Keratinocyte (primary cell): Measurements from ENCODE around the gene ABCA7. TPM values are rescaled to one million over a fixed set of nuclear protein-coding genes. Genes with fewer than 3 reads are reported as not detected.
A peak's percentile ranks its signal among the peaks of the same experiment; 100 is the strongest.

Source experiments
- DNase-seq: peaks from one replicate; pipeline ENCODE4 v3.0.0-alpha.2; 2011; ENCODE audit warnings: low read depth, missing footprints, low spot score
- FAIRE-seq: peaks from 2 replicates; lab custom pipeline; 2011; peaks lifted over from hg19 to GRCh38; lab: Jason Lieb, UNC
- H2AFZ ChIP-seq: 2 replicates; pipeline ENCODE4 v1.6.0; 2012; ENCODE audit warnings: low read length, control low read depth, inconsistent platforms; ENCODE audit not compliant: control insufficient read depth
- H3K27ac ChIP-seq: 2 replicates; pipeline ENCODE4 v1.5.1; 2011; ENCODE audit warnings: low read length; ENCODE audit not compliant: control insufficient read depth, insufficient read depth
- H3K27me3 ChIP-seq: 3 replicates; pipeline ENCODE4 v1.6.0; 2011; ENCODE audit warnings: low read length; ENCODE audit not compliant: control insufficient read depth, insufficient read depth; ENCODE audit errors: extremely low read depth
- H3K36me3 ChIP-seq, 2 experiments: 2 replicates in 1 of 2; 3 replicates in 1 of 2; pipeline ENCODE4 v1.5.1; 2011; ENCODE audit warnings: low read length in 2 of 2, mild to moderate bottlenecking in 1 of 2; ENCODE audit not compliant: control insufficient read depth in 2 of 2, insufficient read depth in 2 of 2; ENCODE audit errors: extremely low read depth in 1 of 2
- H3K4me1 ChIP-seq: 3 replicates; pipeline ENCODE4 v1.5.1; 2011; ENCODE audit warnings: low read length; ENCODE audit not compliant: control insufficient read depth, insufficient read depth; ENCODE audit errors: extremely low read depth
- H3K4me2 ChIP-seq: 3 replicates; pipeline ENCODE4 v1.6.0; 2011; ENCODE audit warnings: low read depth, low read length; ENCODE audit not compliant: control insufficient read depth, insufficient read depth; ENCODE audit errors: extremely low read depth
- H3K4me3 ChIP-seq, 3 experiments: fragments of 200-600 bp in 1 of 3; sonication (generic) in 1 of 3; 2 replicates in 2 of 3; 3 replicates in 1 of 3; pipeline ENCODE4 v1.5.1; 2011 to 2016; ENCODE audit warnings: low read length in 3 of 3, mild to moderate bottlenecking in 3 of 3, control low read depth in 2 of 3, inconsistent platforms in 1 of 3, low read depth in 1 of 3, mixed read lengths in 1 of 3, mixed run types in 1 of 3, moderate library complexity in 1 of 3; ENCODE audit not compliant: control insufficient read depth in 2 of 3, insufficient read depth in 2 of 3; ENCODE audit errors: extremely low read depth in 1 of 3
- H3K79me2 ChIP-seq: 2 replicates; pipeline ENCODE4 v1.6.0; 2012; ENCODE audit warnings: low read length; ENCODE audit not compliant: control insufficient read depth, insufficient read depth
- H3K9ac ChIP-seq: 3 replicates; pipeline ENCODE4 v1.6.0; 2011; ENCODE audit warnings: low read length; ENCODE audit not compliant: control insufficient read depth, insufficient read depth; ENCODE audit errors: extremely low read depth
- H3K9me1 ChIP-seq: 3 replicates; pipeline ENCODE4 v1.6.0; 2011; ENCODE audit warnings: low read length; ENCODE audit not compliant: control insufficient read depth, insufficient read depth; ENCODE audit errors: extremely low read depth
- H3K9me3 ChIP-seq: 2 replicates; pipeline ENCODE4 v1.5.1; 2012; ENCODE audit warnings: low read depth, low read length; ENCODE audit not compliant: control insufficient read depth
- H4K20me1 ChIP-seq: 3 replicates; pipeline ENCODE4 v1.6.0; 2011; ENCODE audit warnings: low read length; ENCODE audit not compliant: control insufficient read depth, insufficient read depth; ENCODE audit errors: extremely low read depth
- EZH2 ChIP-seq: IDR thresholded peaks from one replicate; pipeline ENCODE4 v1.6.1; 2012; ENCODE audit warnings: inconsistent platforms, mild to moderate bottlenecking, low read length, moderate library complexity
- dilution Hi-C: fragments of 300-500 bp; cut with MboI; formaldehyde crosslinking; loops from one replicate; pipeline ENCODE4 v1.7.0; 2020; ENCODE audit warnings: low sequenced_read_pairs; ENCODE audit not compliant: extremely low pct_ligation_motif_present
- polyA plus RNA-seq, 5 experiments: library from polyadenylated mRNA; depleted of rRNA in 3 of 5; stranded (reverse) in 3 of 5; stranded (forward) in 1 of 5; unstranded in 1 of 5; fragments of >200 nt; gene quantifications; 1 replicate in 1 of 5; 2 replicates in 3 of 5; 3 replicates in 1 of 5; pipeline versions ENCODE4 v1.2.1 to v1.2.3, GENCODE V29; 2011 to 2012; ENCODE audit warnings: missing spikeins in 2 of 5, low read depth in 1 of 5, low replicate concordance in 1 of 5
- TF ChIP-seq, protein P1 (sequence below), 3 experiments: IDR thresholded peaks in 1 of 3; conservative IDR thresholded peaks in 1 of 3; optimal IDR thresholded peaks in 1 of 3; 2 replicates in 2 of 3; 3 replicates in 1 of 3; pipeline versions ENCODE3 to v1.5.1; 2011; ENCODE audit warnings: low read length in 3 of 3, mild to moderate bottlenecking in 3 of 3, moderate library complexity in 2 of 3, control low read depth in 1 of 3, inconsistent platforms in 1 of 3; ENCODE audit not compliant: insufficient read depth in 2 of 3; ENCODE audit errors: extremely low read depth in 1 of 3

The ABCA7 gene
- polyA plus RNA-seq, 1 donor (not counting 4 experiments of a cell fraction or from before 2014, with no cell fraction given) = 7.4 TPM

GRCh38 chr19:1066251-1066747 is 26.4 kb downstream of the ABCA7 start:
- H3K4me1 ChIP-seq = peaks cover 24% of the 10 kb centered on the region
- dilution Hi-C loops = no loop called here
- no peak overlapping the region for H3K9ac ChIP-seq
- H3K9me3 ChIP-seq = no peaks in the 10 kb centered on the region
- no peak for DNase-seq
- H2AFZ ChIP-seq = no peak overlapping the region
- peak overlapping the region; percentile 62 for H3K4me2 ChIP-seq
- H4K20me1 ChIP-seq = no peaks in the 10 kb centered on the region
- H3K36me3 ChIP-seq = peaks cover 0 to 5% of the 10 kb centered on the region in 2 experiments
- no peak overlapping the region for H3K4me3 ChIP-seq
- no peak for FAIRE-seq
- peaks cover 17% of the 10 kb centered on the region for H3K27me3 ChIP-seq
- H3K79me2 ChIP-seq = no peaks in the 10 kb centered on the region
- TF ChIP-seq EZH2 = no peak
- TF ChIP-seq, protein P1, sequence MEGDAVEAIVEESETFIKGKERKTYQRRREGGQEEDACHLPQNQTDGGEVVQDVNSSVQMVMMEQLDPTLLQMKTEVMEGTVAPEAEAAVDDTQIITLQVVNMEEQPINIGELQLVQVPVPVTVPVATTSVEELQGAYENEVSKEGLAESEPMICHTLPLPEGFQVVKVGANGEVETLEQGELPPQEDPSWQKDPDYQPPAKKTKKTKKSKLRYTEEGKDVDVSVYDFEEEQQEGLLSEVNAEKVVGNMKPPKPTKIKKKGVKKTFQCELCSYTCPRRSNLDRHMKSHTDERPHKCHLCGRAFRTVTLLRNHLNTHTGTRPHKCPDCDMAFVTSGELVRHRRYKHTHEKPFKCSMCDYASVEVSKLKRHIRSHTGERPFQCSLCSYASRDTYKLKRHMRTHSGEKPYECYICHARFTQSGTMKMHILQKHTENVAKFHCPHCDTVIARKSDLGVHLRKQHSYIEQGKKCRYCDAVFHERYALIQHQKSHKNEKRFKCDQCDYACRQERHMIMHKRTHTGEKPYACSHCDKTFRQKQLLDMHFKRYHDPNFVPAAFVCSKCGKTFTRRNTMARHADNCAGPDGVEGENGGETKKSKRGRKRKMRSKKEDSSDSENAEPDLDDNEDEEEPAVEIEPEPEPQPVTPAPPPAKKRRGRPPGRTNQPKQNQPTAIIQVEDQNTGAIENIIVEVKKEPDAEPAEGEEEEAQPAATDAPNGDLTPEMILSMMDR (optimal IDR thresholded peaks at IDR 0.05 in 1 of 3, IDR thresholded peaks at IDR 0.05 in 1 of 3, conservative IDR thresholded peaks at IDR 0.05 in 1 of 3; ENCODE audit: extremely low read depth in 1 of 3, insufficient read depth in 2 of 3, low read length in 3 of 3) = no peak
- no peaks in the 10 kb centered on the region for H3K9me1 ChIP-seq
- H3K27ac ChIP-seq = no peak overlapping the region

DNA sequence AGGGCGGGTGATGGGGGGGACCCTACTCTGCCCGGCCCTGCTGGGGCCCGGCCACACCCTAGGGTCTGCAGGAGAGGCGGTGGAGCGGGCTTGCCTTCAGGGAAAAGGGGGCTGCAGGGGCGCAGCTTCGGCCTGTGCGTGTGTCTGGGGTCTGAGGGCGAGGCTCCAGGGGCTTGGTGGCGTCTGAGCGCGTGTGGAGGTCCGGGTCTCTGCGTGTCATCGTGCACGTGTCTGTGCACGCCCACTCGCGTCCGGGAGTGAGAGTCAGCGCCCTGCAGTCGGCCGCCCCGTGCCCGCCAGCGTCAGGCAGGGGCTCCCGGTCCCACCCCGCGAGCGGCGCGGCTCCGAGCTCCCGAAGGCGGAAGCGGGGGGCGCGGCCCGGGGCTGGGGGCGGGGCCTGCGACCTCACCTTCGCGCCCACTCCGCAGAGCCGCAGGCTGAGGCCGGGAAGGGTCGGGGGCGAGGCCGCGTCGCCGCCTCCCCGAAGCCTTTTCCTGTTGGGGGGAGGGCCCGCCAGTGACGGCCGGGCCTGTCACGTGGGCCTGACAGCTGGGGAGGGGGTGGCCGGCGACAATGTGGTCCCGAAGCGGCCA is 26.9 kb downstream of the ABCA7 start, which contains the start of gene ARHGAP45:
TSS of gene ARHGAP45 (plus strand) at position 420 of the 593 bp plus-strand sequence. CDS start 239 bp downstream, outside the sequence.
- H3K9me1 ChIP-seq = no peaks in the 10 kb centered on the region
- no peak for TF ChIP-seq EZH2
- TF ChIP-seq, protein P1 (optimal IDR thresholded peaks at IDR 0.05 in 1 of 3, IDR thresholded peaks at IDR 0.05 in 1 of 3, conservative IDR thresholded peaks at IDR 0.05 in 1 of 3; ENCODE audit: extremely low read depth in 1 of 3, insufficient read depth in 2 of 3, low read length in 3 of 3) = no peak
- no peak within 1 kb of the TSS for H3K27ac ChIP-seq
- no peak for FAIRE-seq
- no peak within 1 kb of the TSS for H3K9ac ChIP-seq
- dilution Hi-C loops = no loop called here
- peaks cover 0 to 3% of the 10 kb centered on the region in 2 experiments for H3K36me3 ChIP-seq
- peak within 1 kb of the TSS; percentile 62 for H3K4me2 ChIP-seq
- peak within 1 kb of the TSS in 2 of 3 experiments; percentile 14 to 38 for H3K4me3 ChIP-seq
- H3K9me3 ChIP-seq = no peaks in the 10 kb centered on the region
- H4K20me1 ChIP-seq = no peaks in the 10 kb centered on the region
- H3K27me3 ChIP-seq = peaks cover 17% of the 10 kb centered on the region
- H2AFZ ChIP-seq = no peak within 1 kb of the TSS
- H3K79me2 ChIP-seq = no peaks in the 10 kb centered on the region
- no peak for DNase-seq
- peaks cover 24% of the 10 kb centered on the region for H3K4me1 ChIP-seq
